K562 treated with DMSO at 1 percent for 24 hours (cell line): ENCODE results near the gene MRPL22. TPM values are rescaled to one million over a fixed set of nuclear protein-coding genes. Genes with fewer than 3 reads are reported as not detected.

Experiments
- total RNA-seq: library from RNA; unstranded; fragments of 300-600 nt; gene quantifications from 2 replicates; pipeline ENCODE4 v1.2.3, GENCODE V29; 2022; ENCODE audit warnings: low read depth; ENCODE audit not compliant: insufficient read depth

Gene MRPL22
- total RNA-seq, result 47.1 and 55.0 TPM in 2 replicates

DNA sequence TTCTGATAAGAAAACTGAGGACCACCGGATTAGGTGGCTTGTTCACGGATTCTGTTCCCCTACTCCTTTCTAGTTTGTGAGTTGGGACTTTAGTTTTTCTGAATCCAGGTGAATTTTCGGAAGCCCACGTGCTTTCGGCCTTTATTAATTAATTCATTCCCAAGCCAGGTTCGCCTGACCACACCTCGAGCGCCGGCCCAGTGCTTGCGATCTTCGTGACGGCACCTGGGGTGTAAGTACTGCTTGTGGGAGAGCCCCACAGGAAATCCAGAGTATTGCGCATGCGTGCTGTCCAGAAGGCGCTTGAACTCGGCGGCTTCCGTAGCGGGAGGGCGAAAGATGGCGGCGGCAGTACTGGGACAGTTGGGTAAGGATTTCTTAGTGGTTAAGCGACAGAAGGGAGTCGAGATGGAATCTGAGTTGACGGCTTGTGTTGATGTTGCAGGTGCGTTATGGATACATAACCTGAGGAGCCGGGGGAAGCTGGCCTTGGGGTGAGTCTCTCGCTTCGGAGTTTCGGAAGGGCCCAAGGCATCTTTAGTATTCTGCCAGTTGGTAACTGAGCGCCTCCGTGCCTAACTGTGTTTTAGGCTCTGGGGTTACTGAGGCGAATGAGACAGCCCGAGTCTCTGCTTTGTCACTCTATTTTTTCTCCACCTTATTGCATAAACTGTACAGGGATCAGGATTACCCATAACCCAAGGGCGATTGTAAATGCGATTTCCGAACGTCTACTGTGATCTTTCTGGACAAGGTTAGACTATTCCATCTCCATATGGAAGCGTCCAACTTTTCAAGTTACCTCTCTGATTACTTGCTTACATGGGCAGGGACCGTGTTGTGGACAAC lies at the start of gene MRPL22:
Gene MRPL22 (plus strand): TSS at position 302 of the 849 bp plus-strand sequence. CDS start 38 bp downstream, at position 340.

DNA sequence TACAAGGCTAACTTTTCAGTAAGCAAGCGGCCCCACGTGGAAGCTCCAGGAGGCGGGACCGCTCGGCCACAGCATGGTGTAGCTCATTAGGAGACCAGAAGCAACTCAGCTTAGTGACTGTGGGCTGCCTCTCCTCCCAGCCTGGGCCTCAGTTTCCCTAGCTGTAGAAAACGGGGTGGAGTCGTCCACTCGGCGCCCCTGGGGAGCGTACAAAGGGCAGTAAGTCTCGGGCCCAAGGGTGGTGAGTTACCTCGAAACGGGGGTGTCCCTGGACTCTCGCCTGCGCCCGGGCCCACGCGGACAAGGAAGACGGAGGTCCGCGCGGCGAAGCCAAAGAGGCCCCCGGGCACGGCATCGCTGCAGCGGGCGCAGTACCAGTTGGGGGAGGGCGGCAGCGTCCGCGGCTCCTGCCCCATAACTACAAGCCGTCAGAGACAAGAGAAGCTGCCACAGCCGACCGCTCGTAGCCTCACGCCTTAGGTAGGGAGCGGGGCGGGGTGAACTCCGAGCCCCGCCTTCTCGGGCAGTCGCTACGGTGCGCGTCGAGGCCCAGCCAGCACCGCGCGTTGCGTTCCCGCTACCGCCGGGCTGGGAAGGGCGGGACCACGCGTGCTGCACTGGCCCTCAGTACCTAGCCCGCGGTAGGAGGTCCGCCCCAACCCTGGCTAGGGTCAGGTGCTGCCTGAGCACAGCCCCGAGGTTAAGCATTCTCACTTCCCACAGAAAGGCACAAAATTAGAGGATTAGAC lies 3.0 kb upstream of the MRPL22 start, which contains the start of gene GEMIN5:
Gene GEMIN5 (minus strand): TSS at position 494 of the 749 bp plus-strand sequence. CDS start 78 bp downstream, at position 416.

DNA sequence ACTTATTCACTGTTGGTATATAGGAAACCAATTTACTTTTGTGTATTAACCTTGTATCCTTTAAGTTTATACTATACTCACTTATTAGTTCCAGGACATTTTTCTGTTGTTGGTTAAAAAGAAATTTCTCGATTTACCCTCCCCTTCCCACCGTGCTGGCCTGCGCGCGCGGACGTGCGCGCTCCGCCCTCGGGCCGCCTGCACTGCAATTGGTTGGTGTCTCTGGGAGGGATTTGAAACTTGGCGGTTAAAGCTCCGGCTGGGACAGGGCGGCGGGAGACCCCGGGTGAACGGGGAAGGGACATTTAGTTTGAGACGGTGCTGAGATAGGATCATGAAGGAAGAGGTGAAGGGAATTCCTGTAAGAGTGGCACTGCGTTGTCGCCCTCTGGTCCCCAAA lies 72.7 kb downstream of the MRPL22 start, which contains the start of gene KIF4B:
Gene KIF4B (plus strand): TSS at position 230 of the 400 bp plus-strand sequence. CDS start 105 bp downstream, at position 335.

Other genes starting within 250 kb of the MRPL22 start
- gene LARP1, start 185.7 kb upstream of the MRPL22 start, total RNA-seq, result 79.3 and 81.9 TPM in 2 replicates
- 18.4 and 19.5 TPM in 2 replicates for gene FAXDC2, start 90.5 kb upstream of the MRPL22 start, total RNA-seq
- 39.3 and 54.1 TPM in 2 replicates for gene CNOT8, start 82.4 kb upstream of the MRPL22 start, total RNA-seq
- gene GEMIN5, start 2.9 kb upstream of the MRPL22 start, total RNA-seq, result 8.3 and 9.1 TPM in 2 replicates
- 0.07 TPM in 1 of 2 replicates, not detected in the other for gene KIF4B, start 72.7 kb downstream of the MRPL22 start, total RNA-seq